ENCODE results near the gene MPPED1. TPM values are rescaled to one million over a fixed set of nuclear protein-coding genes. Genes with fewer than 3 reads are reported as not detected.

MPPED1 gene
- total RNA-seq, 2 experiments from 2014 or later: not detected

GRCh38 chr22:43550672-43551071, 138.9 kb downstream of the MPPED1 start:
- Mint-ChIP-seq H3K27me3 (peaks cover 6% of the 10 kb centered on the region), H3K27ac (no peak overlapping the region), H3K9me3 (peaks cover 2% of the 10 kb centered on the region), H3K4me1 (ENCODE audit: low read depth) (no peaks in the 10 kb centered on the region), H3K36me3 (no peaks in the 10 kb centered on the region), H3K4me3 (no peak overlapping the region)
- POLR2A ChIA-PET: no interaction called here
- no peak for DNase-seq
- CTCF ChIA-PET: interaction anchor here (0.7 kb wide), 1 partner anchor 334 kb away, joined by 3 read pairs; no protein-coding TSS in a partner anchor
- intact Hi-C loops (cut with micrococcal nuclease): no loop called here

- H3K4me1 Mint-ChIP-seq (ENCODE audit: low read depth): no peaks in the 10 kb centered on the region
- no peak overlapping the region for H3K4me3 Mint-ChIP-seq
- peaks cover 2% of the 10 kb centered on the region for H3K36me3 Mint-ChIP-seq
- ChIA-PET CTCF (no interaction called here), POLR2A (no interaction called here)
- H3K27ac Mint-ChIP-seq: no peak overlapping the region
- H3K27me3 Mint-ChIP-seq: peaks cover 9% of the 10 kb centered on the region
- DNase-seq: no peak
- intact Hi-C loops (cut with micrococcal nuclease): no loop called here
- H3K9me3 Mint-ChIP-seq: peaks cover 7% of the 10 kb centered on the region
These were observed 141.8 kb downstream of the MPPED1 start for GRCh38 chr22:43553451-43554258.

GRCh38 chr22:43554259-43554636, 142.4 kb downstream of the MPPED1 start:
- DNase-seq: no peak
- H3K9me3 Mint-ChIP-seq: peaks cover 7% of the 10 kb centered on the region
- H3K27ac Mint-ChIP-seq: no peak overlapping the region
- intact Hi-C loops (cut with micrococcal nuclease): no loop called here
- peaks cover 2% of the 10 kb centered on the region for H3K36me3 Mint-ChIP-seq
- ChIA-PET CTCF (no interaction called here), POLR2A (no interaction called here)
- peaks cover 9% of the 10 kb centered on the region for H3K27me3 Mint-ChIP-seq
- H3K4me1 Mint-ChIP-seq (ENCODE audit: low read depth): no peaks in the 10 kb centered on the region
- H3K4me3 Mint-ChIP-seq: no peak overlapping the region

GRCh38 chr22:43554694-43555365, 143.0 kb downstream of the MPPED1 start:
- Mint-ChIP-seq H3K36me3 (peaks cover 2% of the 10 kb centered on the region), H3K9me3 (peaks cover 7% of the 10 kb centered on the region), H3K27ac (no peak overlapping the region), H3K4me1 (ENCODE audit: low read depth) (no peaks in the 10 kb centered on the region), H3K27me3 (peaks cover 11% of the 10 kb centered on the region), H3K4me3 (no peak overlapping the region)
- intact Hi-C loops (cut with micrococcal nuclease): no loop called here
- ChIA-PET CTCF (no interaction called here), POLR2A (no interaction called here)
- no peak for DNase-seq

- H3K4me3 Mint-ChIP-seq: no peak overlapping the region
- ChIA-PET POLR2A (no interaction called here), CTCF (no interaction called here)
- no peak for DNase-seq
- H3K27me3 Mint-ChIP-seq: peaks cover 11% of the 10 kb centered on the region
- no peak overlapping the region for H3K27ac Mint-ChIP-seq
- no peaks in the 10 kb centered on the region for H3K4me1 Mint-ChIP-seq (ENCODE audit: low read depth)
- intact Hi-C loops (cut with micrococcal nuclease): no loop called here
- peaks cover 2% of the 10 kb centered on the region for H3K36me3 Mint-ChIP-seq
- H3K9me3 Mint-ChIP-seq: peaks cover 7% of the 10 kb centered on the region
These were observed 144.0 kb downstream of the MPPED1 start for GRCh38 chr22:43555561-43556515.

Other genes starting within 250 kb of the MPPED1 start
- 10 to 100 TPM; 64.4 to 67.0 TPM for gene TTLL12, start 224.9 kb upstream of the MPPED1 start, total RNA-seq
- not detected for gene SCUBE1, start 68.6 kb upstream of the MPPED1 start, total RNA-seq